Osteoblast (primary cell): Measurements from ENCODE around the gene CLN3. TPM values are rescaled to one million over a fixed set of nuclear protein-coding genes. Genes with fewer than 3 reads are reported as not detected.
"Not testable (repeated sequence)": the region's sequence is repeated elsewhere in the genome, so short reads cannot be mapped to it uniquely, and the experiment has no call there.

ENCODE experiments used
- DNase-seq: peaks from one replicate; pipeline ENCODE4 v3.0.0; 2011; ENCODE audit warnings: low spot score, mixed read lengths; ENCODE audit not compliant: insufficient read length; ENCODE audit errors: missing footprints
- H2AFZ ChIP-seq: 2 replicates; pipeline ENCODE4 v1.6.0; 2011; ENCODE audit warnings: mild to moderate bottlenecking, low read length
- H3K27ac ChIP-seq: 2 replicates; pipeline ENCODE4 v1.5.1; 2011; ENCODE audit warnings: mild to moderate bottlenecking, low read depth, low read length, moderate library complexity
- H3K27me3 ChIP-seq: 2 replicates; pipeline ENCODE4 v1.6.0; 2012; ENCODE audit warnings: mild to moderate bottlenecking, control low read depth, inconsistent platforms, low read length, moderate library complexity; ENCODE audit not compliant: insufficient read depth
- H3K36me3 ChIP-seq: 2 replicates; pipeline ENCODE4 v1.5.1; 2011; ENCODE audit warnings: mild to moderate bottlenecking, low read length, control low read depth, moderate library complexity; ENCODE audit not compliant: insufficient read depth
- H3K4me1 ChIP-seq: 2 replicates; pipeline ENCODE4 v1.5.1; 2011; ENCODE audit warnings: mild to moderate bottlenecking, low read length, control low read depth, moderate library complexity; ENCODE audit not compliant: insufficient read depth
- H3K4me2 ChIP-seq: 2 replicates; pipeline ENCODE4 v1.6.0; 2011; ENCODE audit warnings: mild to moderate bottlenecking, low read length; ENCODE audit not compliant: insufficient read depth
- H3K4me3 ChIP-seq: fragments of 200-600 bp; sonication (generic); 3 replicates; pipeline ENCODE4 v1.5.1; 2012; ENCODE audit warnings: mild to moderate bottlenecking, low read length, inconsistent platforms; ENCODE audit not compliant: insufficient read depth
- H3K79me2 ChIP-seq: 2 replicates; pipeline ENCODE4 v1.6.0; 2012; ENCODE audit warnings: mild to moderate bottlenecking, low read length, control low read depth, inconsistent platforms; ENCODE audit not compliant: insufficient read depth
- H3K9me3 ChIP-seq: 2 replicates; pipeline ENCODE4 v1.5.1; 2011; ENCODE audit warnings: low read depth, low read length, control low read depth
- H4K20me1 ChIP-seq: 2 replicates; pipeline ENCODE4 v1.6.0; 2012; ENCODE audit warnings: mild to moderate bottlenecking, low read length, control low read depth; ENCODE audit not compliant: insufficient read depth
- CTCF ChIP-seq: IDR thresholded peaks from 2 replicates; pipeline ENCODE4 v1.5.1; 2011; ENCODE audit warnings: mild to moderate bottlenecking, low read depth, low read length, moderate library complexity; ENCODE audit errors: extremely low read depth
- total RNA-seq: library from RNA; depleted of rRNA; stranded (reverse); fragments of >200 nt; gene quantifications from 2 replicates; pipeline ENCODE4 v1.2.3, GENCODE V29; 2012

CLN3 gene
- total RNA-seq, 1 donor: 27.9 TPM

GRCh38 chr16:28501258-28502232 lies 9.7 kb upstream of the CLN3 start:
- Histone ChIP-seq H3K4me1 (no peaks in the 10 kb centered on the region), H3K9me3 (no peaks in the 10 kb centered on the region), H3K27me3 (peaks cover 14% of the 10 kb centered on the region), H3K4me2 (no peak overlapping the region), H4K20me1 (no peaks in the 10 kb centered on the region), H3K4me3 (no peak overlapping the region), H3K36me3 (no peaks in the 10 kb centered on the region), H3K27ac (no peak overlapping the region), H2AFZ (no peak overlapping the region), H3K79me2 (no peaks in the 10 kb centered on the region)
- no peak for TF ChIP-seq CTCF
- DNase-seq: peak; percentile 70

- H3K4me2 ChIP-seq, H3K9me3 ChIP-seq, H3K4me3 ChIP-seq, H3K4me1 ChIP-seq, H3K27ac ChIP-seq, H3K79me2 ChIP-seq, H3K27me3 ChIP-seq, H2AFZ ChIP-seq, H3K36me3 ChIP-seq, H4K20me1 ChIP-seq: not testable (repeated sequence)
- peak; percentile 84 for DNase-seq
Observed at GRCh38 chr16:28500476-28501180, 8.8 kb upstream of the CLN3 start.

- Histone ChIP-seq H3K27ac (no peak overlapping the region), H3K9me3 (no peaks in the 10 kb centered on the region), H3K4me2 (no peak overlapping the region), H3K4me3 (no peak overlapping the region), H3K4me1 (no peaks in the 10 kb centered on the region), H4K20me1 (no peaks in the 10 kb centered on the region), H3K79me2 (no peaks in the 10 kb centered on the region), H2AFZ (no peak overlapping the region), H3K36me3 (no peaks in the 10 kb centered on the region), H3K27me3 (peaks cover under 1% of the 10 kb centered on the region)
- no peak for TF ChIP-seq CTCF
- DNase-seq: no peak
Observed at GRCh38 chr16:28499854-28500253, 8.0 kb upstream of the CLN3 start.

- Histone ChIP-seq H3K27me3 (no peaks in the 10 kb centered on the region), H3K36me3 (no peaks in the 10 kb centered on the region), H3K9me3 (no peaks in the 10 kb centered on the region), H3K79me2 (no peaks in the 10 kb centered on the region), H3K4me1 (no peaks in the 10 kb centered on the region), H3K4me3 (no peak overlapping the region), H4K20me1 (no peaks in the 10 kb centered on the region), H3K4me2 (no peak overlapping the region), H3K27ac (no peak overlapping the region), H2AFZ (no peak overlapping the region)
- no peak for TF ChIP-seq CTCF
- DNase-seq: peak; percentile 63
Observed at GRCh38 chr16:28498666-28499381, 7.0 kb upstream of the CLN3 start.
